Thoracic aorta (tissue), 2 donors: ENCODE results near the gene ATP1A3. TPM values are rescaled to one million over a fixed set of nuclear protein-coding genes. Genes with fewer than 3 reads are reported as not detected.

ENCODE experiments used
- ATAC-seq: fragments of 150-250 bp; one replicate; pipeline ENCODE4 v1.8.0; 2017; ENCODE audit warnings: low read depth; ENCODE audit not compliant: insufficient number of reproducible peaks, low FRiP score
- DNase-seq: peaks from one replicate; pipeline ENCODE4 v3.0.0-alpha.2; 2020; ENCODE audit warnings: low spot score
- H3K27ac ChIP-seq, 2 donors: fragments of 200-600 bp; sonication (generic); 1 replicate in 1 of 2; 2 replicates in 1 of 2; pipeline ENCODE4 v1.5.1; 2016; ENCODE audit warnings: mild to moderate bottlenecking in 2 of 2, moderate library complexity in 2 of 2
- H3K27me3 ChIP-seq: fragments of 200-600 bp; sonication (generic); replicated peaks from 2 replicates; pipeline ENCODE4 v1.6.0; 2016; ENCODE audit warnings: mild to moderate bottlenecking; ENCODE audit not compliant: insufficient read depth
- H3K36me3 ChIP-seq: fragments of 200-600 bp; sonication (generic); one replicate; pipeline ENCODE4 v1.5.1; 2016
- H3K4me1 ChIP-seq, 2 donors: fragments of 200-600 bp; sonication (generic); 1 replicate in 1 of 2; 2 replicates in 1 of 2; pipeline versions ENCODE4 v1.5.1 to v1.6.0; 2016; ENCODE audit warnings: low read depth in 2 of 2, mild to moderate bottlenecking in 1 of 2; ENCODE audit not compliant: control insufficient read depth in 1 of 2
- H3K4me3 ChIP-seq: fragments of 200-600 bp; sonication (generic); 2 replicates; pipeline ENCODE4 v1.5.1; 2016; ENCODE audit warnings: mild to moderate bottlenecking
- H3K9me3 ChIP-seq: fragments of 200-600 bp; sonication (generic); 2 replicates; pipeline ENCODE4 v1.5.1; 2016
- total RNA-seq, 2 donors: library from RNA; depleted of rRNA; stranded (reverse); fragments of >200 nt; gene quantifications; one replicate each; pipeline versions ENCODE4 v1.1.0 to v1.2.3, GENCODE V29; 2016
- TF ChIP-seq, protein P1 (sequence below): fragments of 200-600 bp; sonication (generic); IDR thresholded peaks from one replicate; pipeline ENCODE4 v1.5.1; 2019; ENCODE audit warnings: antibody characterized with exemption

The ATP1A3 gene
- total RNA-seq, 2 donors from 2014 or later: 0.14 TPM; not detected in 1

DNA sequence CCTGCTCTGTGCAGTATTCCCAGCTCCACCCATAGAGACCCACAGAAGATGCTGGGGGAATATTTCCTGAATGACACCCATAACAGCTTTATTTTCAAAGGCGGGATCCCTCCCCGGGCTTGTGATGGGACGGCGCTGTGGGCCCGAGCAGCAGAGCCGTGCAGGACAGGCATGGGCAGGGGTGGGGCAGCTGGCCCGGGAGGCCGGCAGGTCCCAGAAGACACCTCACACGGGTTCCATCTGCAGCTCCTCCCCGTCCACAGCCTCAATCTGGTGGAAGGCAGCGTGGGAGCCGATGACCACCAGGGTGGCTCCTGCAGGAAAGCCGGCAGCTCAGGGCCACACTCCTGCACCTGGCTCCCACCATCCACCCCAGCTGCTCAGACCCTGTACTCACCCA lies 37.4 kb downstream of the ATP1A3 start:
- H3K27me3 ChIP-seq: no peaks in the 10 kb centered on the region
- H3K27ac ChIP-seq: no peak overlapping the region
- no peaks in the 10 kb centered on the region for H3K9me3 ChIP-seq
- peaks cover 7 to 17% of the 10 kb centered on the region in 2 donors for H3K4me1 ChIP-seq
- ATAC-seq (no peak), DNase-seq (no peak)
- peaks cover 8% of the 10 kb centered on the region for H3K36me3 ChIP-seq
- TF ChIP-seq, protein P1, sequence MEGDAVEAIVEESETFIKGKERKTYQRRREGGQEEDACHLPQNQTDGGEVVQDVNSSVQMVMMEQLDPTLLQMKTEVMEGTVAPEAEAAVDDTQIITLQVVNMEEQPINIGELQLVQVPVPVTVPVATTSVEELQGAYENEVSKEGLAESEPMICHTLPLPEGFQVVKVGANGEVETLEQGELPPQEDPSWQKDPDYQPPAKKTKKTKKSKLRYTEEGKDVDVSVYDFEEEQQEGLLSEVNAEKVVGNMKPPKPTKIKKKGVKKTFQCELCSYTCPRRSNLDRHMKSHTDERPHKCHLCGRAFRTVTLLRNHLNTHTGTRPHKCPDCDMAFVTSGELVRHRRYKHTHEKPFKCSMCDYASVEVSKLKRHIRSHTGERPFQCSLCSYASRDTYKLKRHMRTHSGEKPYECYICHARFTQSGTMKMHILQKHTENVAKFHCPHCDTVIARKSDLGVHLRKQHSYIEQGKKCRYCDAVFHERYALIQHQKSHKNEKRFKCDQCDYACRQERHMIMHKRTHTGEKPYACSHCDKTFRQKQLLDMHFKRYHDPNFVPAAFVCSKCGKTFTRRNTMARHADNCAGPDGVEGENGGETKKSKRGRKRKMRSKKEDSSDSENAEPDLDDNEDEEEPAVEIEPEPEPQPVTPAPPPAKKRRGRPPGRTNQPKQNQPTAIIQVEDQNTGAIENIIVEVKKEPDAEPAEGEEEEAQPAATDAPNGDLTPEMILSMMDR: no peak
- H3K4me3 ChIP-seq: no peak overlapping the region

DNA sequence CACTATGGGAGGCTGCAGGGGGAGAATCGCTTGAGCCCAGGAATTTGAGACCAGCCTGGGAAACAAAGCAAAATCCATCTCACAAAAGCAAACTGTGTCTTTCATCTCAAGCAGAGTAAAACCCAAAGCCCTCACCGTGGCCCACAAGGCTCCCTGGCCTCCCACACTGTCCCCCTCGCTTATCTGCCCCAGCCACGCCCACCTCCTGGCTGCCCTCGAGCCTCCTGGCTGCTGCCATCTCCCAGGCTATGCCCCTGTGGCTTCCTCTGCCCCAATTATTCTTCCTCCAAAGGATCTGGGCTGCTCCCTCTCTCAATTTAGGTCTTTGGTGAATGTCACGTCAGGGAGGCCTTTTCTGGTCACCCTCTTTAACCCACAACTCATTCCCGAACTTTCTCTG lies 38.5 kb downstream of the ATP1A3 start:
- peaks cover 8% of the 10 kb centered on the region for H3K36me3 ChIP-seq
- H3K4me3 ChIP-seq: no peak overlapping the region
- no peak overlapping the region for H3K27ac ChIP-seq
- H3K9me3 ChIP-seq: no peaks in the 10 kb centered on the region
- H3K4me1 ChIP-seq: peaks cover 7 to 17% of the 10 kb centered on the region in 2 donors
- TF ChIP-seq, protein P1: no peak
- DNase-seq (no peak), ATAC-seq (no peak)
- H3K27me3 ChIP-seq: no peaks in the 10 kb centered on the region

DNA sequence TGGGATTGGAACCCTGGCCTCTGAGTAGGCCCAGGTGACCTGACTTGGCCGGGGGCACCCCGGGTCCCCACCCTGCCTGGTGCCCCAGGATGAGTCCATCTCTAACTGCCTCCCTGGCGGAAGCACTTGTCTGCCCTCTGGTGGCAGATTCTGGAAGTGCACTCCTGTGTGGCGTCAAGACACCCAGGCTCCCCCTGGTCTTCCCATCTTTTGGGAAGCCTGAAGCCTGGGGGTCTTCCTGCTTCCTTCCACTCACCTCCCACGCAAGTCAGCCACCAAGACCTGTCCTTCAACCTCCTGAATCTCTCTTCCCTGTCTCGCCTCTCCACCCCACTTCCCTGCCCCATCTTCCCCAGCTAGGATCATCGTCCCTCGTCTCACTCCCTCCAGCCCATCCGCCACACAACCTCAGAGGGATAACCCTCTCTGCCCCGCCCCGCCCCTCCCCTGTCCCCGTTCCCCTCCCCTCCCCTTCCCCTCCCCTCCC lies 42.3 kb downstream of the ATP1A3 start:
- no peak for ATAC-seq
- TF ChIP-seq, protein P1: peak; percentile 98
- DNase-seq: no peak

DNA sequence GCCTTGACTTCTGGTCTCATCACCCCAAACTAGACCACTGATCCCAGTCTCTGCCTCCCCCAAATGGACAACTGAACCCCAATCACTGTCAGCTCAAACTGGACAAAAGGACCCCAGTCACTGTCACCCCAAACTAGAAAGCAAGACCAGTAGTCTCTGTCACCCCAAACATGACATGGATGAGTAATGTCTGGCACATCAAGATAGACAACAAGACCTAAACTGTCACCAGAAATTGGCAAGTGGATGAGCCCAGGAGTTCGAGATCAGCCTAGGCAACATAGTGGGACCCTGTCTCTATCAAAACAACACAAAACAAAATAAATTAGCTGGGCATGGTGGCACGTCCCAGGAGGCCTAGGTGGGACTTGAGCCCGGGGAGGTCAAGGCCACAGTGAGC lies 46.9 kb downstream of the ATP1A3 start:
- no peak overlapping the region for H3K4me3 ChIP-seq
- TF ChIP-seq, protein P1: no peak
- H3K9me3 ChIP-seq: no peaks in the 10 kb centered on the region
- H3K4me1 ChIP-seq: no peaks in the 10 kb centered on the region
- H3K27me3 ChIP-seq: no peaks in the 10 kb centered on the region
- no peak for DNase-seq
- ATAC-seq: no peak
- no peaks in the 10 kb centered on the region for H3K36me3 ChIP-seq
- no peak overlapping the region for H3K27ac ChIP-seq

More for the DNA sequence above, 42.3 kb downstream of the ATP1A3 start:
- H3K9me3 ChIP-seq: no peaks in the 10 kb centered on the region
- H3K4me3 ChIP-seq: no peak overlapping the region
- H3K27me3 ChIP-seq: no peaks in the 10 kb centered on the region
- no peak overlapping the region for H3K27ac ChIP-seq
- no peaks in the 10 kb centered on the region for H3K4me1 ChIP-seq
- H3K36me3 ChIP-seq: peaks cover 8% of the 10 kb centered on the region

DNA sequence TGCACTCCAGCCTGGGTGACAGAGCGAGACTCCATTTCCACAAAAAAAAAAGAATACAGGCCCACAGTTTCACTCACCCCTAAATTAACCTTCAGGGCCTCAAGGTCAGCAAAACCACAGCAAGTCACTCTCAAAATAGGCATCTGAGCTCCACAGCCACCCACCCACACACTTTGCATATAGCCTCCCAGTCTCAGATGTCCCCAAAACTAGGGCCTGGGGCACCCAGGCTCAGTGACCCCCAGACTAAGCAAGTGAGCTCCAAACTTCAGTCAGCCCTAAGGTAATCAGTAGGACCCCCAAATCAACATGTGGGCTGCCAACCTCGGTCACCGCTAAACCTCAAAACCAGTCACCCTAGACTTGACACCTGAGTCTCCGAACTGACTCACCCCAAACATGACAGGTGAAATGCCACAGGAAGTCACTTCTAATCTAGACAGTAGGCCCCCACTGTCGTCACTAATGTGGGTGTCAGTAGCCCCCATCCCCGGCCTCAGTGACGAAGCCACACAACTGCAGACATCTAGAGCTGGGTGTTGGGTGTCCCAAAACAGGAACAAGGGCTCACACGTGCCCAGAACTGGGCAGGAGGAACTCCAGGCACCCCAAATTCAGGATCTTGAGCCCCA lies 48.8 kb downstream of the ATP1A3 start:
- DNase-seq: no peak
- H3K4me3 ChIP-seq: no peak overlapping the region
- H3K4me1 ChIP-seq: peaks cover 7 to 10% of the 10 kb centered on the region in 2 donors
- H3K9me3 ChIP-seq: no peaks in the 10 kb centered on the region
- peaks cover 8% of the 10 kb centered on the region for H3K27me3 ChIP-seq
- ATAC-seq: no peak
- no peaks in the 10 kb centered on the region for H3K36me3 ChIP-seq
- H3K27ac ChIP-seq: no peak overlapping the region
- TF ChIP-seq, protein P1: no peak
